Parathyroid adenoma (tissue), 2 donors: ENCODE measurements around the gene TYW1.
"Not testable (repeated sequence)": the region's sequence is repeated elsewhere in the genome, so short reads cannot be mapped to it uniquely, and the experiment has no call there.

ENCODE experiments used
- H2AFZ ChIP-seq: fragments of 300-600 bp; sonication (generic); one replicate; pipeline ENCODE4 v1.7.0; 2017; ENCODE audit warnings: antibody characterized with exemption, mild to moderate bottlenecking
- H3K27ac ChIP-seq: fragments of 300-600 bp; sonication (generic); one replicate; pipeline ENCODE4 v1.7.0; 2017
- H3K27me3 ChIP-seq: fragments of 300-600 bp; sonication (generic); one replicate; pipeline ENCODE4 v1.7.0; 2017; ENCODE audit warnings: low read length; ENCODE audit not compliant: control insufficient read depth, insufficient read depth
- H3K36me3 ChIP-seq: fragments of 300-600 bp; sonication (generic); one replicate; pipeline ENCODE4 v1.7.0; 2017; ENCODE audit warnings: low read length; ENCODE audit not compliant: control insufficient read depth, insufficient read depth
- H3K4me1 ChIP-seq: fragments of 300-600 bp; sonication (generic); one replicate; pipeline ENCODE4 v1.7.0; 2017; ENCODE audit warnings: control low read depth
- H3K4me2 ChIP-seq: fragments of 300-600 bp; sonication (generic); one replicate; pipeline ENCODE4 v1.7.0; 2017; ENCODE audit warnings: low read length
- H3K4me3 ChIP-seq: fragments of 300-600 bp; sonication (generic); one replicate; pipeline ENCODE4 v1.7.0; 2017; ENCODE audit warnings: low read depth, low read length
- H3K79me2 ChIP-seq: fragments of 300-600 bp; sonication (generic); one replicate; pipeline ENCODE4 v1.7.0; 2017; ENCODE audit warnings: control low read depth
- H3K9ac ChIP-seq: fragments of 300-600 bp; sonication (generic); one replicate; pipeline ENCODE4 v1.7.0; 2017; ENCODE audit warnings: mild to moderate bottlenecking
- H3K9me3 ChIP-seq: fragments of 300-600 bp; sonication (generic); one replicate; pipeline ENCODE4 v1.7.0; 2017; ENCODE audit warnings: low read length; ENCODE audit not compliant: control insufficient read depth
- donor health status: primary hyperparathyroidism.

Gene TYW1

GRCh38 chr7:67135617-67136486 lies 139.2 kb downstream of the TYW1 start:
- H2AFZ ChIP-seq, H3K4me3 ChIP-seq, H3K4me2 ChIP-seq, H3K27ac ChIP-seq, H3K9me3 ChIP-seq, H3K36me3 ChIP-seq, H3K9ac ChIP-seq, H3K4me1 ChIP-seq, H3K79me2 ChIP-seq, H3K27me3 ChIP-seq: not testable (repeated sequence)

GRCh38 chr7:67137489-67137888 lies 140.9 kb downstream of the TYW1 start:
- not testable (repeated sequence) for H3K79me2 ChIP-seq, H3K36me3 ChIP-seq, H3K9ac ChIP-seq, H3K27ac ChIP-seq, H3K4me2 ChIP-seq, H3K27me3 ChIP-seq, H3K4me1 ChIP-seq, H2AFZ ChIP-seq, H3K9me3 ChIP-seq, H3K4me3 ChIP-seq

- H3K79me2 ChIP-seq, H3K4me3 ChIP-seq, H3K27ac ChIP-seq, H3K4me2 ChIP-seq, H2AFZ ChIP-seq, H3K9me3 ChIP-seq, H3K9ac ChIP-seq, H3K27me3 ChIP-seq, H3K36me3 ChIP-seq, H3K4me1 ChIP-seq: not testable (repeated sequence)
Measured at GRCh38 chr7:67139876-67140275, 143.2 kb downstream of the TYW1 start.

- H3K4me1 ChIP-seq, H3K9me3 ChIP-seq, H3K27me3 ChIP-seq, H3K79me2 ChIP-seq, H3K4me3 ChIP-seq, H3K9ac ChIP-seq, H3K36me3 ChIP-seq, H3K27ac ChIP-seq, H3K4me2 ChIP-seq, H2AFZ ChIP-seq: not testable (repeated sequence)
Measured at GRCh38 chr7:67141001-67141400, 144.4 kb downstream of the TYW1 start.

- not testable (repeated sequence) for H3K4me2 ChIP-seq
Measured at GRCh38 chr7:67143091-67143786, 146.6 kb downstream of the TYW1 start.

GRCh38 chr7:67145581-67146193 lies 149.1 kb downstream of the TYW1 start:
- H3K27me3 ChIP-seq, H3K4me2 ChIP-seq, H3K4me3 ChIP-seq, H3K4me1 ChIP-seq, H3K36me3 ChIP-seq, H3K9ac ChIP-seq, H3K27ac ChIP-seq, H3K79me2 ChIP-seq, H3K9me3 ChIP-seq, H2AFZ ChIP-seq: not testable (repeated sequence)

More at GRCh38 chr7:67143091-67143786, 146.6 kb downstream of the TYW1 start:
- not testable (repeated sequence) for H3K9me3 ChIP-seq, H3K79me2 ChIP-seq, H3K4me3 ChIP-seq, H3K27me3 ChIP-seq, H3K27ac ChIP-seq, H3K9ac ChIP-seq, H3K4me1 ChIP-seq, H3K36me3 ChIP-seq, H2AFZ ChIP-seq

- H3K9me3 ChIP-seq, H3K79me2 ChIP-seq, H2AFZ ChIP-seq, H3K4me1 ChIP-seq, H3K4me2 ChIP-seq, H3K4me3 ChIP-seq, H3K36me3 ChIP-seq, H3K9ac ChIP-seq, H3K27ac ChIP-seq, H3K27me3 ChIP-seq: not testable (repeated sequence)
Measured at GRCh38 chr7:67149131-67149530, 152.5 kb downstream of the TYW1 start.

- H3K9me3 ChIP-seq, H3K4me3 ChIP-seq, H3K27ac ChIP-seq, H3K27me3 ChIP-seq, H3K4me1 ChIP-seq, H3K79me2 ChIP-seq, H3K4me2 ChIP-seq, H3K9ac ChIP-seq, H2AFZ ChIP-seq, H3K36me3 ChIP-seq: not testable (repeated sequence)
Measured at GRCh38 chr7:67154374-67154773, 157.7 kb downstream of the TYW1 start.

GRCh38 chr7:67156064-67156463 lies 159.4 kb downstream of the TYW1 start:
- H3K9me3 ChIP-seq, H3K4me2 ChIP-seq, H3K9ac ChIP-seq, H3K27ac ChIP-seq, H3K36me3 ChIP-seq, H2AFZ ChIP-seq, H3K4me1 ChIP-seq, H3K79me2 ChIP-seq, H3K4me3 ChIP-seq, H3K27me3 ChIP-seq: not testable (repeated sequence)

GRCh38 chr7:67163285-67163684 lies 166.7 kb downstream of the TYW1 start:
- not testable (repeated sequence) for H3K9me3 ChIP-seq, H3K79me2 ChIP-seq, H3K27me3 ChIP-seq, H2AFZ ChIP-seq, H3K4me1 ChIP-seq, H3K27ac ChIP-seq, H3K4me2 ChIP-seq, H3K36me3 ChIP-seq, H3K9ac ChIP-seq, H3K4me3 ChIP-seq

GRCh38 chr7:67171151-67171550 lies 174.5 kb downstream of the TYW1 start:
- H3K79me2 ChIP-seq, H3K4me1 ChIP-seq, H2AFZ ChIP-seq, H3K27ac ChIP-seq, H3K9ac ChIP-seq, H3K9me3 ChIP-seq, H3K4me3 ChIP-seq, H3K36me3 ChIP-seq, H3K27me3 ChIP-seq, H3K4me2 ChIP-seq: not testable (repeated sequence)
